HepG2 (cell line): ENCODE measurements around the gene YPEL4. TPM values are rescaled to one million over a fixed set of nuclear protein-coding genes. Genes with fewer than 3 reads are reported as not detected.

Source experiments
- HBP1 ChIP-seq: IDR thresholded peaks from 2 replicates; pipeline ENCODE4 v1.6.1; 2016; ENCODE audit warnings: low read depth, control low read depth
- PHB2 ChIP-seq: fragments of 450-650 bp; IDR thresholded peaks from 2 replicates; pipeline ENCODE4 v1.6.1; 2018; ENCODE audit not compliant: partially characterized antibody
- RBFOX2 ChIP-seq: fragments of 200-400 bp; formaldehyde crosslinking; IDR thresholded peaks from 2 replicates; pipeline ENCODE4 v1.6.1; 2017; ENCODE audit warnings: low read depth, mild to moderate bottlenecking, low read length
- RFXAP ChIP-seq: sonication (generic); formaldehyde crosslinking; IDR thresholded peaks from 2 replicates; pipeline ENCODE4 v1.4.0; 2020; ENCODE audit warnings: missing genetic modification reagents, borderline replicate concordance
- SALL1 ChIP-seq: sonication (generic); formaldehyde crosslinking; IDR thresholded peaks from 2 replicates; pipeline ENCODE4 v1.8.0; 2022; ENCODE audit warnings: mild to moderate bottlenecking, missing genetic modification reagents
- THYN1 ChIP-seq: sonication (generic); formaldehyde crosslinking; IDR thresholded peaks from 2 replicates; pipeline ENCODE4 v1.8.1; 2023; ENCODE audit warnings: low read depth, mild to moderate bottlenecking, moderate library complexity, missing genetic modification reagents, borderline replicate concordance
- YY1 ChIP-seq: IDR thresholded peaks from 2 replicates; pipeline ENCODE4 v1.6.1; 2011; ENCODE audit warnings: low read length, low read depth, moderate library complexity, mild to moderate bottlenecking; ENCODE audit not compliant: insufficient read depth, insufficient replicate concordance
- ZNF281 ChIP-seq: sonication (generic); formaldehyde crosslinking; IDR thresholded peaks from 2 replicates; pipeline ENCODE4 v1.4.0; 2020; ENCODE audit warnings: missing genetic modification reagents, borderline replicate concordance
- ZNF652 ChIP-seq: IDR thresholded peaks from 2 replicates; pipeline ENCODE4 v1.6.1; 2016; ENCODE audit warnings: low read depth, borderline replicate concordance
- polyA plus RNA-seq, 8 experiments: library from polyadenylated mRNA; depleted of rRNA in 3 of 8; stranded (reverse) in 7 of 8; unstranded in 1 of 8; fragments of >200 nt; fragmentation: Illumina TruSeq in 4 of 8; extraction: Trizol in 4 of 8; gene quantifications; 2 replicates each; pipeline versions ENCODE4 v1.2.1 to v1.2.3, GENCODE V29; 2011 to 2016; ENCODE audit warnings: low read depth in 4 of 8, missing spikeins in 1 of 8, mixed read lengths in 1 of 8; ENCODE audit not compliant: insufficient read depth in 1 of 8
- total RNA-seq, 5 experiments: library from RNA; depleted of rRNA; stranded (reverse); fragments of >200 nt; fragmentation: Illumina TruSeq; extraction: Trizol; gene quantifications; 2 replicates each; pipeline ENCODE4 v1.2.3, GENCODE V29; 2016; ENCODE audit warnings: low read depth in 1 of 5
- TF ChIP-seq, protein P1 (sequence below): sonication (generic); formaldehyde crosslinking; IDR thresholded peaks from 2 replicates; pipeline ENCODE4 v1.4.0; 2020; ENCODE audit warnings: missing genetic modification reagents; ENCODE audit errors: not compliant biosample characterization
- TF ChIP-seq, protein P2 (sequence below), 2 experiments: sonication (generic) in 1 of 2; formaldehyde crosslinking in 1 of 2; IDR thresholded peaks; 2 replicates each; pipeline versions ENCODE4 v1.4.0 to v1.6.1; 2018 to 2020; ENCODE audit warnings: missing genetic modification reagents in 2 of 2, borderline replicate concordance in 1 of 2, low read depth in 1 of 2, mild to moderate bottlenecking in 1 of 2, missing biosample characterization in 1 of 2
- TF ChIP-seq, protein P3 (sequence below): sonication (generic); formaldehyde crosslinking; IDR thresholded peaks from 2 replicates; pipeline ENCODE4 v1.5.1; 2020; ENCODE audit warnings: mild to moderate bottlenecking, missing genetic modification reagents, moderate library complexity
- TF ChIP-seq, protein P4 (sequence below): IDR thresholded peaks from 2 replicates; pipeline ENCODE4 v1.6.1; 2016; ENCODE audit warnings: mild to moderate bottlenecking, missing biosample characterization, missing genetic modification reagents

YPEL4 gene
- total and polyA plus RNA-seq, 2 of the 13 experiments (the other 11 are each of a cell fraction or from before 2014, with no cell fraction given): 0.04 TPM; not detected in 1

DNA sequence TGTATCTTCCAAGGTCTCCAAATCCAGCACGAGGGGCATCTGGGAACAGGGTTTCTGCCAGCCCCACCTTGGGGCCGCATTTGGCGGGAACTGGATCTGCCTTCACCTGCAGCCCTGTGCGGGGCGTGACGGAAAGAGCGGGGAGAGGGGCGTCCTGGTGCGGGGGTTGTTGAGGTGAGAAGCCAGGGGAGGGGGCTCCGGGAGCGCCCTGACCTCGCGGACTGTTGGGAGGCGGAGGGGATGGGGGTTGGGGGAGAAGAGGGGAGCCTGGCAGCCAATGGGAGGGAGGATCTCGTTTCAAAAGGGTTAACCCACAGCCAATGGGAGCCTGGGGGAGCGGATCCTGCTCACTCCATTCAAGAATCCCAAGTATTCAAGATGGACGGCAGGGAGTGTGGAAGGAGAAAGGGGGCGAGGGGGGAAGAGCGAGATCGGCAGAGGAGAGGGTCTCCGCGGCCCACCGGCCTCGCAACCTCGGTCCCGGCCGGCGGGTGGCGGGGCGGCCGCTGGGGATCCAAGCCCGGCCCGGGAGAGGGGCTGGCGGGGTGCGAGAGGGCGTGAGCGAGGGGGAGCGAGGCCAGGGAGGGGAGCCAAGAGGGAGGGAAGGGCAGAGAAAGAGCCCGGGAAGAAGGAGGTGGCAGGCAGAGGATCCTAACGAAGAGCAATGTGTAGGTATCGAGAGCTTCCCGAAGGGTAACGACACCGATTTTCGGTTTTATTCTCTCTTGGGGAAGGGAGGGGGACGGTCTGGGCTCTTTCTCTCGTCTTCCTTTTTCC lies 11.5 kb downstream of the YPEL4 start (continued):
- TF ChIP-seq RBFOX2 (peak; percentile 42; the same call in 1 of the 2 replicates), ZNF281 (CRISPR knock-in tag) (0 out of 2 replicates have a peak, but pooled peaks have one; percentile 25), RFXAP (CRISPR knock-in tag) (no peak), YY1 (peak; percentile 82), THYN1 (CRISPR knock-in tag) (no peak), SALL1 (CRISPR knock-in tag) (peak; percentile 29; the same call in 1 of the 2 replicates), PHB2 (no peak), ZNF652 (peak; percentile 49; the same call in 1 of the 2 replicates), HBP1 (no peak)
- TF ChIP-seq, protein P1, sequence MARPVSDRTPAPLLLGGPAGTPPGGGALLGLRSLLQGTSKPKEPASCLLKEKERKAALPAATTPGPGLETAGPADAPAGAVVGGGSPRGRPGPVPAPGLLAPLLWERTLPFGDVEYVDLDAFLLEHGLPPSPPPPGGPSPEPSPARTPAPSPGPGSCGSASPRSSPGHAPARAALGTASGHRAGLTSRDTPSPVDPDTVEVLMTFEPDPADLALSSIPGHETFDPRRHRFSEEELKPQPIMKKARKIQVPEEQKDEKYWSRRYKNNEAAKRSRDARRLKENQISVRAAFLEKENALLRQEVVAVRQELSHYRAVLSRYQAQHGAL (CRISPR knock-in tag): no peak
- TF ChIP-seq, protein P2, sequence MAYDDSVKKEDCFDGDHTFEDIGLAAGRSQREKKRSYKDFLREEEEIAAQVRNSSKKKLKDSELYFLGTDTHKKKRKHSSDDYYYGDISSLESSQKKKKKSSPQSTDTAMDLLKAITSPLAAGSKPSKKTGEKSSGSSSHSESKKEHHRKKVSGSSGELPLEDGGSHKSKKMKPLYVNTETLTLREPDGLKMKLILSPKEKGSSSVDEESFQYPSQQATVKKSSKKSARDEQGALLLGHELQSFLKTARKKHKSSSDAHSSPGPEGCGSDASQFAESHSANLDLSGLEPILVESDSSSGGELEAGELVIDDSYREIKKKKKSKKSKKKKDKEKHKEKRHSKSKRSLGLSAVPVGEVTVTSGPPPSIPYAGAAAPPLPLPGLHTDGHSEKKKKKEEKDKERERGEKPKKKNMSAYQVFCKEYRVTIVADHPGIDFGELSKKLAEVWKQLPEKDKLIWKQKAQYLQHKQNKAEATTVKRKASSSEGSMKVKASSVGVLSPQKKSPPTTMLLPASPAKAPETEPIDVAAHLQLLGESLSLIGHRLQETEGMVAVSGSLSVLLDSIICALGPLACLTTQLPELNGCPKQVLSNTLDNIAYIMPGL (CRISPR knock-in tag; IDR thresholded peaks at IDR 0.05; ENCODE audit: borderline replicate concordance in 1 of 2, low read depth in 1 of 2): peak in 1 of 2 experiments; percentile 33; a peak in 1 of 4 replicates
- TF ChIP-seq, protein P3, sequence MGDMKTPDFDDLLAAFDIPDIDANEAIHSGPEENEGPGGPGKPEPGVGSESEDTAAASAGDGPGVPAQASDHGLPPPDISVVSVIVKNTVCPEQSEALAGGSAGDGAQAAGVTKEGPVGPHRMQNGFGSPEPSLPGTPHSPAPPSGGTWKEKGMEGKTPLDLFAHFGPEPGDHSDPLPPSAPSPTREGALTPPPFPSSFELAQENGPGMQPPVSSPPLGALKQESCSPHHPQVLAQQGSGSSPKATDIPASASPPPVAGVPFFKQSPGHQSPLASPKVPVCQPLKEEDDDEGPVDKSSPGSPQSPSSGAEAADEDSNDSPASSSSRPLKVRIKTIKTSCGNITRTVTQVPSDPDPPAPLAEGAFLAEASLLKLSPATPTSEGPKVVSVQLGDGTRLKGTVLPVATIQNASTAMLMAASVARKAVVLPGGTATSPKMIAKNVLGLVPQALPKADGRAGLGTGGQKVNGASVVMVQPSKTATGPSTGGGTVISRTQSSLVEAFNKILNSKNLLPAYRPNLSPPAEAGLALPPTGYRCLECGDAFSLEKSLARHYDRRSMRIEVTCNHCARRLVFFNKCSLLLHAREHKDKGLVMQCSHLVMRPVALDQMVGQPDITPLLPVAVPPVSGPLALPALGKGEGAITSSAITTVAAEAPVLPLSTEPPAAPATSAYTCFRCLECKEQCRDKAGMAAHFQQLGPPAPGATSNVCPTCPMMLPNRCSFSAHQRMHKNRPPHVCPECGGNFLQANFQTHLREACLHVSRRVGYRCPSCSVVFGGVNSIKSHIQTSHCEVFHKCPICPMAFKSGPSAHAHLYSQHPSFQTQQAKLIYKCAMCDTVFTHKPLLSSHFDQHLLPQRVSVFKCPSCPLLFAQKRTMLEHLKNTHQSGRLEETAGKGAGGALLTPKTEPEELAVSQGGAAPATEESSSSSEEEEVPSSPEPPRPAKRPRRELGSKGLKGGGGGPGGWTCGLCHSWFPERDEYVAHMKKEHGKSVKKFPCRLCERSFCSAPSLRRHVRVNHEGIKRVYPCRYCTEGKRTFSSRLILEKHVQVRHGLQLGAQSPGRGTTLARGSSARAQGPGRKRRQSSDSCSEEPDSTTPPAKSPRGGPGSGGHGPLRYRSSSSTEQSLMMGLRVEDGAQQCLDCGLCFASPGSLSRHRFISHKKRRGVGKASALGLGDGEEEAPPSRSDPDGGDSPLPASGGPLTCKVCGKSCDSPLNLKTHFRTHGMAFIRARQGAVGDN (CRISPR knock-in tag): peak; percentile 32
- TF ChIP-seq, protein P4, sequence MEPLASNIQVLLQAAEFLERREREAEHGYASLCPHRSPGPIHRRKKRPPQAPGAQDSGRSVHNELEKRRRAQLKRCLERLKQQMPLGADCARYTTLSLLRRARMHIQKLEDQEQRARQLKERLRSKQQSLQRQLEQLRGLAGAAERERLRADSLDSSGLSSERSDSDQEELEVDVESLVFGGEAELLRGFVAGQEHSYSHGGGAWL (CRISPR knock-in tag): 0 out of 2 replicates have a peak, but pooled peaks have one; percentile 9
